Osteocyte (in vitro differentiated cells): ENCODE data around the gene GRIK4. TPM values are rescaled to one million over a fixed set of nuclear protein-coding genes. Genes with fewer than 3 reads are reported as not detected.
"Not testable (repeated sequence)": the region's sequence is repeated elsewhere in the genome, so short reads cannot be mapped to it uniquely, and the experiment has no call there.

ENCODE experiments used
- DNase-seq: peaks from one replicate; pipeline ENCODE4 v3.0.0; 2021; ENCODE audit warnings: mixed read lengths; ENCODE audit not compliant: unreplicated experiment; ENCODE audit errors: extremely low spot score
- H3K27ac Mint-ChIP-seq: one replicate; pipeline ENCODE4 v1.8.0; 2021; ENCODE audit warnings: mild to moderate bottlenecking, mixed read lengths; ENCODE audit not compliant: unreplicated experiment
- H3K27me3 Mint-ChIP-seq: one replicate; pipeline ENCODE4 v1.8.0; 2021; ENCODE audit warnings: mixed read lengths; ENCODE audit not compliant: unreplicated experiment
- H3K36me3 Mint-ChIP-seq: one replicate; pipeline ENCODE4 v1.8.0; 2021; ENCODE audit warnings: mixed read lengths; ENCODE audit not compliant: unreplicated experiment
- H3K4me1 Mint-ChIP-seq: one replicate; pipeline ENCODE4 v1.8.0; 2021; ENCODE audit warnings: mixed read lengths; ENCODE audit not compliant: unreplicated experiment
- H3K4me3 Mint-ChIP-seq: one replicate; pipeline ENCODE4 v1.8.0; 2021; ENCODE audit warnings: mild to moderate bottlenecking, moderate library complexity, mixed read lengths; ENCODE audit not compliant: unreplicated experiment
- H3K9me3 Mint-ChIP-seq: one replicate; pipeline ENCODE4 v1.8.0; 2021; ENCODE audit warnings: mixed read lengths; ENCODE audit not compliant: unreplicated experiment
- CTCF ChIP-seq: fragments of 200-600 bp; sonication (generic); IDR thresholded peaks from 2 replicates; pipeline ENCODE4 v1.5.0; 2021; ENCODE audit warnings: antibody characterized with exemption, mild to moderate bottlenecking, moderate library complexity
- total RNA-seq: library from RNA; stranded (reverse); gene quantifications from 2 replicates; pipeline ENCODE4 v1.2.1, GENCODE V29; 2021

Gene GRIK4
- total RNA-seq, 1 donor from 2014 or later = 0.11 TPM

GRCh38 chr11:120756931-120757330 lies 245.4 kb downstream of the GRIK4 start:
- no peak for DNase-seq
- no peak overlapping the region for H3K27ac Mint-ChIP-seq
- no peak for TF ChIP-seq CTCF
- no peaks in the 10 kb centered on the region for H3K9me3 Mint-ChIP-seq
- no peaks in the 10 kb centered on the region for H3K36me3 Mint-ChIP-seq
- no peak overlapping the region for H3K4me3 Mint-ChIP-seq
- peaks cover 2% of the 10 kb centered on the region for H3K27me3 Mint-ChIP-seq
- H3K4me1 Mint-ChIP-seq = no peaks in the 10 kb centered on the region

GRCh38 chr11:120759046-120759445 lies 247.5 kb downstream of the GRIK4 start:
- no peaks in the 10 kb centered on the region for H3K36me3 Mint-ChIP-seq
- H3K9me3 Mint-ChIP-seq = no peaks in the 10 kb centered on the region
- no peaks in the 10 kb centered on the region for H3K4me1 Mint-ChIP-seq
- no peak overlapping the region for H3K27ac Mint-ChIP-seq
- no peak for TF ChIP-seq CTCF
- no peak for DNase-seq
- H3K27me3 Mint-ChIP-seq = peaks cover 2% of the 10 kb centered on the region
- no peak overlapping the region for H3K4me3 Mint-ChIP-seq

- H3K27ac Mint-ChIP-seq, H3K4me1 Mint-ChIP-seq, H3K36me3 Mint-ChIP-seq, H3K4me3 Mint-ChIP-seq, H3K27me3 Mint-ChIP-seq: not testable (repeated sequence)
- DNase-seq = peak; percentile 56
- peaks cover 15% of the 10 kb centered on the region for H3K9me3 Mint-ChIP-seq
These were observed 254.2 kb downstream of the GRIK4 start for GRCh38 chr11:120765710-120766109.

DNA sequence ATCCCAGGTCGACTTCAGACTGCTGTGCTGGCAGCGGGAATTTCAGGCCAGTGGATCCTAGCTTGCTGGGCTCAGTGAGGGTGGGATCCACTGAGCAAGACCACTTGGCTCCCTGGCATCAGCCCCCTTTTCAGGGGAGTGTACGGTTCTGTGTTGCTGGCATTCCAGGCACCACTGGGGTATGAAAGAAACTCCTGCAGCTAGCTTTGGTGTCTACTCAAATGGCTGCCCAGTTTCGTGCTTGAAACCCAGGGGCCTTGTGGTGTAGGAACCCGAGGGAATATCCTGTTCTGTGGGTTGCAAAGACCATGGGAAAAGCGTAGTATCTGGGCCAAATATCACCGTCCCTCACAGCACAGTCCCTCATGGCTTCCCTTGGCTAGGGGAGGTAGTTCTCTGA lies 254.8 kb downstream of the GRIK4 start:
- Mint-ChIP-seq H3K4me3 (no peak overlapping the region), H3K9me3 (peaks cover 15% of the 10 kb centered on the region), H3K27ac (no peak overlapping the region), H3K4me1 (no peaks in the 10 kb centered on the region), H3K27me3 (no peaks in the 10 kb centered on the region), H3K36me3 (no peaks in the 10 kb centered on the region)
- peak; percentile 72 for DNase-seq
- TF ChIP-seq CTCF = no peak

GRCh38 chr11:120768949-120769348 lies 257.4 kb downstream of the GRIK4 start:
- H3K27me3 Mint-ChIP-seq = no peaks in the 10 kb centered on the region
- no peak overlapping the region for H3K4me3 Mint-ChIP-seq
- no peak for DNase-seq
- H3K4me1 Mint-ChIP-seq = no peaks in the 10 kb centered on the region
- no peak for TF ChIP-seq CTCF
- no peak overlapping the region for H3K27ac Mint-ChIP-seq
- peaks cover 17% of the 10 kb centered on the region for H3K9me3 Mint-ChIP-seq
- H3K36me3 Mint-ChIP-seq = no peaks in the 10 kb centered on the region

DNA sequence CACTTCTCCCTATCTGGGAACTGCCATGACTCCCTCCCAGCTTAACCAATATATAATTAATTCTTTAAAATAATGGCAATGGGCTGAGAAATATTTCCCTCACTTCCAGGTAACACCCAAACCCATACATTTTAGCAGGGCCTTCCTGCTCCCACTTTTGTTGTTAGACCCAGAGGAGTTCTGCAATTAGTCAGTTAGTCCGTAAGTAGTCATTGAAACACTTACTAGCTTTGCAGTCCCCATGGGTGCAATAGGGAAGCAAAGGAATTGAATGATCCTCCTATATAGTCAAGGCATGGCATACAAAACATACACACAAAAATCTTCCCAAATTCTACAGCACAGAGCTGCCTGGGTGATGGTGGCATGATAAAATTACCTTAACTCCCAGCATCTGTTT lies 258.4 kb downstream of the GRIK4 start:
- Mint-ChIP-seq H3K4me1 (no peaks in the 10 kb centered on the region), H3K27ac (no peak overlapping the region), H3K27me3 (no peaks in the 10 kb centered on the region), H3K36me3 (no peaks in the 10 kb centered on the region), H3K4me3 (no peak overlapping the region), H3K9me3 (peaks cover 19% of the 10 kb centered on the region)
- no peak for DNase-seq
- TF ChIP-seq CTCF = no peak
